Stimulated activated CD8-positive, alpha-beta memory T cell treated with anti-CD3 and anti-CD28 coated beads, Interleukin-4, amount 100 ng/mL, for 24 hours (primary cell): ENCODE measurements around the gene FRS3.

Experiments
- DNase-seq: peaks from one replicate; pipeline ENCODE4 v3.0.0-alpha.2; 2020; ENCODE audit warnings: low read depth

The FRS3 gene

DNA sequence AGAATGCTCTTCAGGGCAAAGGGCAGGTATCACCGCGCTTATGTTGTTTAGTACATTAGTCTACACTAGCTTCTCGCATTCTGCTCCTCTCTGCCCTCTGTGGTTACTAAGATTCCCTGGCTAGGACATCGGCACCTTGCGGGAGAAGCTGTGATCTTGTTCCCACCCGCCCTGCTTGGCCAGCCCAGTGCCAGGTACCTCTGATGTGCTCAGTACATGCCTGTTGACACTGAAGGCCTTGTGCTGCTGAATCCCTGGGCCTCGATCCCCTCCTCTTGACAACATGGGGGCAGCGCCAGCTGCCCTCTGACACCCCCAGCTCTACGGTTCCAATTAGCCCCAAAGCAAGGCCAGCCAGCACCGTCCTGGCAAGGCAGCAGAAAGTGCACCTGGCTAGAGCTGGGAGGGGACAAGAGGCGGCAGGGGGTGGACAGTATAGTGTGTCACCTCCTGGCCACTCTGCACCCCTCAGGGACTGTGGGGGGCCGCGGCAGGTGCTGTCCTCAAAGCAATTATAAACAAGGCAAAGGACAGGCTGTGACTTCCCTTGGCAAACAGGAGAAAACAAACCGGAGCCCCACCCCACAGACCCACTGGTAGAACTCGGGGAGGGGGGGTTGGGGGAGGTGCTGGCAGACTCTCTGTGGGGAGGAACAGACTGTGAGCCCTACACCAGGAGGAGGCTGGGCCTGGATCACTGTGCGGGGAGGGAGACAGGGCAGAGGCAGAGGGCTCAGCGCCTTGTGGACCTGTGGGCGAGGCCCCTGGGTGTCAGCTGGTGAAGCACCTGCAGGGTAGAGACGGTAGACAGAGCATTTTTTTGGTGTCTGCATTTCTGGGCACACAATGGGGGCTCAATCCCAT is 51.4 kb downstream of the FRS3 start:
- DNase-seq = no peak

DNA sequence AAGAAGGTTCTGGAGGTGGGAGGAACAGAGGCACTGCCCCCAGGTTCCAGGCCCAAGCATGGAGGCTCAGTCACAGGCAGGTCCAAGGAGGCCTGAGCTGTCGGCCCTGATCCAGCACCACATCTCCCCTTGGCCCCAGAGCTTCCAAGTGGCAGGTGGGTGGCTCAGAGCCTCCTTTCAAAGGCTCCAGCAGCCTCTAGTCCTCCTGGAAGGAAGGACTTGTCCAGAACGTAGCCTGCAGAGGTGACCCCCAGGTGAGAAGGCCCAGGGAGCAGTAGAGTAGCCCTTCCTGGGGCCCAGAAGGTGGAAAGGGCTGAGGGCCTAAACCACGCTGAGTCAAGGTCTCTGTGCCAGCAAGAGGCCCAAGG is 52.0 kb downstream of the FRS3 start:
- no peak for DNase-seq

DNA sequence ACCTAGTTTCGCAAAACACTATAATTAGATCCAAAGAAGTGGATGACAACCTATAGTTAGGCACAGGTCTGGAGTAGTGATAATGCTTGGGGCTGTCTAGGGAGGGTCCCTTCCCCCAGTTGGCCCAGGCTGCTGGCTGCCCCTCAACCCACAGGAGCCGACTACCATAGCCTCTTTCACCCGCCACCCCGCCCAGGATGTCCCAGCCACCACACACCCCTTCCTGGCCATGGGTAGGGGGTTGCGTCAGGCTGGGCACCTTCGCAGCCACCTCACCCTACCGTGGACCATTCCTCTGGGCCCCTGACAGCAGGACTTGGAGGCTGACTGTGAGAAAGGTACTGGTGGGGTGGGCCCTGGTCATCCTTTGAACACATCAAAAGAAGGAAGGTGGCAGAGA is 52.8 kb downstream of the FRS3 start:
- DNase-seq = no peak

DNA sequence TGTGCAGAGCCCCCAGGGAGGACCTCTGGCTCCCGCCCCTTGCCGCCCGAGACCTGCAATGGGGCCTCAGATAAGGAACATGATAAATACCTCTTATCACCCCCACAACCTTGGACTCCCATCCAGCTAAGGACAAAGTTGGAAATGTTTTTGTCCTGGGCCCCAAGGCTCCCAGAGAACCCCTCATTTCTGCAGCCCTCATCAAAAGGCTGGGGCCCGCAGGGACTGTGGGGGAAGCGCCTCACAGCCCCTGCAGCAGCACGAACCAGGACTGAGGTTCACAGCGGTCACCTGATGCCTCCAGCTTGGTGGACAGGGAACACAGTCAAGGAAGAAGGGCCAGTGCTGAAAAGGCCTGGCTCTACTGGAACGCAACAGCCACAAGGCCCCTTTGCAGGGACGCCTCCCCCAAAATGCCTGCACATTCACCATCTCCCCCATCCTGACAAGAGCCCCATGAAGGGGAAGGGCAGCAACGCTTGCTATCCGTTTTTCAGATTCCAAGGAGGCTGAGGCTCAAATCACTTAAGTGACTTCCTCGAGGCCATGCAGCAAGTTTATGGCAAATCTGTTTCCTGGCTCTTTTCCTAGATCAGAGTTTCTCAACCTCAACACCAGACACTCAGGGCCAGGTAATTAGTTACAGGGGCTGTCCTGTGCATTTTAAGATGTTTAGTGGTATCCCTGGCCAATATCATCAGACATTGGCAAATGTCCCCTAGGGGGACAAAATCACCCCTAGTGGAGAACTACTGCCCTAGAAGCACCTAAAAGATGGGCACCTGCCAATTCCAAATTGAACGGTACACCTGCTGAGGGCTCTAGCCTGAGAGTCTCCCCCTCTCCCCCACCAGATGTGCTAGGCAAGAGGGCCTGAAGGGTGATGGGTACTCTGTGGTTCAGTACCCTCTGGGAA is 54.9 kb downstream of the FRS3 start:
- no peak for DNase-seq

DNA sequence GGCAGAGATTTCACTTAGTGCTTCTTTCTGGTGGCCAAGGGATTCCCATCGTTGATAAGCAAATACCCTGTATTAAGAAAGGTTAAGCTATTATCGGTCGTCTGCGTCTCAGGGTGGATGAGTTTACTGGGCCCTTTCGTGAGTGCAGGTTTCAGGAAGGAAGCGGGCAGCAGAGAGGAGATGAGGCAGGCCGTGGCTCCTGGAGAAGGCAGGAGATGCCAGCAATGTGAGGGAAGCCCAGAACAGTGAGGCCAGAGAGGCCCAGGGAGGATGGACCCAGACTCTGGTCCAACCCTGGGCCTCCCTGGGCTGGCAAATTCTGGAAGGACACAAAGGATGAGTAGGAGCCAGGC is 55.5 kb downstream of the FRS3 start:
- no peak for DNase-seq

DNA sequence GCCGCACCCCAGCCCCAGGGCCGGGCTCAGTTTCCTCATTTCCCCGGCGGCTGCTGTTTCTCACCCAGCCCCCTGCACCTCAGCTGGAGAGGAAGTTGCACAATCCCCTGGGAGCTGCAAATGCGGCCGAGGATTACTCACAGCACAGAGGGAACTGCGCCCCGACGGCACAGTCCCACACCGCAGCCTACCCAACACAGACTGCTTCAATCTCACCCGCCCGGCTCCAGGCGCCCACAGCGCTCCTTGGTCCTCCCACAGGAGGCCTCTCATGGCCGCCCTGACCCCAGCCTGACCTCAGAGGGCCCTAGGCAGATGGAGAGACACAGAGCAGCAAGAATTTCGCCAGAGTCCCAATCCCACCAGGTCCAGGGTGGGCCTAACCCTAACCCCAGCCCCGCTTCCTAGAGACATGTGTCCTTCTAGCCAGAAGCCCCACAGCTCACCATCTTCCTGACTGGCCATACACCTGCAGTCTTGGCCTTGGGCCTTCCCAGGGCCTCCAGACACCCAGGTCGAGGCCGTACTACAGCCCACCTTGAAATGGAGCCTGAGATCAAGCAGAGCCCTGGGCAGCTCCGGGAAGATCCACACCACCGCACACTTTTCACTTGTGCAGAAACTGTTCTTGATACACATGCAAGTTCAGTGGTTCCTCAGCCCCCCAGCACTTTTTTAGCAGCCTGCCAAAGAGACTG is 56.0 kb downstream of the FRS3 start:
- no peak for DNase-seq

DNA sequence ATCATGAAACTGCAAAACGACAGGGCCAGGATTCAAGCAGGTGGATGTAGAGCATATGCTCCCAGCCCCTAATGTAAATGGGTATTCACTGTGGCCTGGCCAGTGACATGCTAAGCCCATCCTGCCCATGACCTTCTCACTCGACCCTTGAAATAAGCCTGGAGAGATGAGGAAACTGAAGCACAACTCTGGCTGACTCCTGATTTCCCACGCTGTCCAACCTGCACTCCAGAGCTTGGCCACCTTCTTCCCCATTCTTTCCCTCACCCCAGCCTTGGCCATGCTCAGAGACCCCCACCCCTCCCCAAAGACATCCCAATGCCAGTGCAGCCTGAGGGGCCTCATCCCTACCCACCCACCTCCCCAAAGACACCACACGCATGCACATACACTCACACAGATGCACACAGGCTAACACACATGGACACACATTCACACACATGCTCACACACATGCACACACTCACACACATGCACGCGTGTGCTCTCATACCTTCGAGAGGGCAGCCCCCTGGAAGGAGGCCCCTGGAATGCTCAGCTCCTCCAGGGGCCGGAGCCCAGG is 56.7 kb downstream of the FRS3 start:
- DNase-seq = no peak

DNA sequence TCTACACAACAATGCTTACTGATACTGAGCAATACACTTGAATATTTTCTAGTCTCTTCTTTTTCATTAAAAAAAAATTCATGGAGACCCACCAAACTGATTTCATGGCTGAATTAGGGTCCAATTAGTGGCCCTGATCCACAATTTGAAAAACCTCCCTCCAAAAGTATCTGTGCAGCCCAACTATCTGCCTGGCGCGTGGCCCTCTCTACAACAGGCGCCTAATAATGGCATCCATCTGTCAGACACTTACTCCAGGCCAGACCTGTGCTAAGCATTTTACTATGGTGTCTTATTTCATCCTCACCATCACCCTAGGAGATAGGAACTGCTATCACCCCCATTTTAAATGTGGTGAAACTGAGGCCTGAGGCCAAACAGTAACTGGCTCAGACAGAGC is 58.3 kb downstream of the FRS3 start:
- DNase-seq = no peak

DNA sequence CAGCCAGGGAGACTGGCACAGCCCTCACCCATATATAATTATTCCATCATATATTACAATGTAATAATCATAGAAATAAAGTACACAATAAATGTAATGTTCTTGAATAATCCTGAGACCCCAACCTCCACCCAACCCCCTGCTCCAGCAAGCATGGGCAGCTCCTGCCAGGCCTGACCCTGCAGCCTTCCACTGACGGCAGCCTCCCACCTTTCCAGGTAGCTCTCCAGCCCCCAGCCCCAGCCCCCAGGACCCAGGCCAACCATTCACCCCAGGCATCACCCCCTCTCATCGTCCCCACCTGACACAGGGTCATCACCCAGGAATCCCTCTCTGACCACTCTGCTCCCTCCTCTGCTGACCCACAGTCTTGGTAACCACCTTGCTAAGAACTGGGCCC is 58.9 kb downstream of the FRS3 start:
- no peak for DNase-seq

DNA sequence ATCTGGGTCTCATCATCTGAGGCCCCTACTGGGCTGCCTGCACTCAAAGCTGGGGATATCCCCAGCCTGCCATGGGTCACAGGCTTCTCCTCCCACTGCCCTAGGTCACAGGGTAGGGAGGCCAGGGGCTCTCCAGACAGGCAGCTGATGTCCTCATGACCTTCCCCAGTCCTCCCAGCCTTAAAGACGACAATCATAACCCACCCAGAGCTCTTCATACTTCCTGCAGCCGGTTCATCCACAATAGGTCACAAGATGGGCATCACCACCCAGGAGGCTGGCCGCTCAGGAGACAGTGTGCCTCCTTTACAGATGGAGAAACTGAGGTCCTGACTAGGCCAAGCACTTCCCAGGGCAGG is 59.5 kb downstream of the FRS3 start:
- no peak for DNase-seq
